Calu3 (cell line): ENCODE results near the gene IL15. TPM values are rescaled to one million over a fixed set of nuclear protein-coding genes. Genes with fewer than 3 reads are reported as not detected.
A peak's percentile ranks its signal among the peaks of the same experiment; 100 is the strongest.

Source experiments
- BruUV-seq: library from RNA; stranded (reverse); fragments of 400-500 nt; replicated peaks from 2 replicates; lab custom pipeline; 2021; lab: Mats Ljungman, UMichigan
- CTCF ChIA-PET: fragments of 300-600 bp; sonication (Branson Sonifier 250); formaldehyde crosslinking; loops from one replicate; lab custom pipeline; 2022; ENCODE audit warnings: antibody characterized with exemption; lab: Charles Lee
- DNase-seq: peaks from one replicate; pipeline ENCODE4 v3.0.0; 2022
- H3K27ac Mint-ChIP-seq: one replicate; pipeline ENCODE4 v1.8.0; 2022; ENCODE audit warnings: mixed read lengths; ENCODE audit not compliant: unreplicated experiment
- H3K27me3 Mint-ChIP-seq: one replicate; pipeline ENCODE4 v1.8.0; 2022; ENCODE audit warnings: mixed read lengths; ENCODE audit not compliant: unreplicated experiment
- H3K36me3 Mint-ChIP-seq: one replicate; pipeline ENCODE4 v1.8.0; 2022; ENCODE audit warnings: mild to moderate bottlenecking, moderate library complexity, mixed read lengths; ENCODE audit not compliant: insufficient read depth, unreplicated experiment
- H3K4me1 Mint-ChIP-seq: one replicate; pipeline ENCODE4 v1.8.0; 2022; ENCODE audit warnings: mild to moderate bottlenecking, low read depth, mixed read lengths; ENCODE audit not compliant: unreplicated experiment
- H3K4me3 Mint-ChIP-seq: one replicate; pipeline ENCODE4 v1.8.0; 2022; ENCODE audit warnings: mild to moderate bottlenecking, low read depth, moderate library complexity, mixed read lengths; ENCODE audit not compliant: unreplicated experiment
- H3K9me3 Mint-ChIP-seq: one replicate; pipeline ENCODE4 v1.8.0; 2022; ENCODE audit warnings: low read depth, mixed read lengths; ENCODE audit not compliant: unreplicated experiment
- CTCF ChIP-seq: fragments of 200-600 bp; IDR thresholded peaks from one replicate; pipeline ENCODE4 v1.8.0; 2022; ENCODE audit warnings: antibody characterized with exemption; ENCODE audit not compliant: unreplicated experiment
- intact Hi-C: fragments of 100-400 bp; cut with micrococcal nuclease; formaldehyde crosslinking; loops from one replicate; pipeline ENCODE4 v1.10.0; 2022; ENCODE audit not compliant: unreplicated experiment
- total RNA-seq: library from RNA; stranded (reverse); gene quantifications from 2 replicates; pipeline ENCODE4 v1.2.3, GENCODE V29; 2022

IL15 gene
- total RNA-seq, 1 experiment from 2014 or later = 4.6 TPM

- intact Hi-C loops = no loop called here
- Mint-ChIP-seq H3K27me3 (no peaks in the 10 kb centered on the region), H3K9me3 (no peaks in the 10 kb centered on the region), H3K4me3 (no peak overlapping the region), H3K36me3 (no peaks in the 10 kb centered on the region), H3K27ac (no peak overlapping the region), H3K4me1 (peaks cover 47% of the 10 kb centered on the region)
- CTCF ChIA-PET = no interaction called here
- no TSS peak for BruUV-seq
- no peak for TF ChIP-seq CTCF
- no peak for DNase-seq
Observed at GRCh38 chr4:141646969-141647368, 10.6 kb downstream of the IL15 start.

DNA sequence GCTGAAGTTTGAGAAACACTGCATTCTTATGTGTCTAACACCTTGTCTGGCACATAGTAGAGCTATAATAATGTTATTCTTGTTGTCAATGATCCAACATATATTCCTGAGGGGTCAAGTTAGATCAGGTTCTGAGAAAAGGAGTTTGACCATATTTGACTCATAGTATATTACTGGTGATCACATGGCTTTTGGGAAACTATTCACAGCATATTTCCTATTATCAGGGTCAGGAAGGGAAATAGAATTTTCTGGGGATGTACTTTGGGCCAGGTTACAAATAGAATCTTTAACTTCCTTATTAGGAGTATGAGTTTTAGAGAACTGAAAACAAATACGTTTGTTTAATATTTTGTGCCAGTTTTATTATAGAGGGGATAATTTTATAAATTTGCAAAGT, 11.6 kb downstream of the IL15 start:
- CTCF ChIA-PET = no interaction called here
- DNase-seq = no peak

DNA sequence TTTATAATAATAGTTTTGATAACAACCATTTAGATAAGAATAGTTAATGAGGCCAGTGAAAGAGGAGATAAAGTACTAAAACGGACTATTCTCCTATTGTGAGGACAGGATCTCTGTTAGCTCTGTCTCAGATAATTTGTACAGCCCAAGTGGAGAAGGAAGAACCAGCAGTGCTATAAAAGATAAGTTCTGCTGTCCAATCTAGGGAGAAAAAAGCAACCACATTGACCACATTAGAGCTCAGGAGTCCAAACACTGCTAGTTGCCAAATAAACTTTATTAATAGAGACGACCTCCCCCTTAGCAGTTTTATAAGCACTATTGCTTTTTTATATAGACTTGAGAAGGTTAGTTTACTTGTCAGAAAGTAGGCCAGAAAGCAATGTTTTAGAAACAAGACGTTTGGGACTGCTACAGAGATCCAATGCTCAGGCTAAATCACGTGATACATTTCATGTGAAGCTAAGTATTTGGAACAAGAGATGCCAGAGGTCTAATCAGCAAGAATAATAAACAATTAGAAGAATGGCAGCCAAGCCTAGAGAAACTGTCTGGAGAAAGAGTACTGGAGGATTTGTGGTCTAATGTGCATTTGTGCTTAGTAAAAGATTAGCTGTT, 15.9 kb downstream of the IL15 start:
- H3K36me3 Mint-ChIP-seq = no peaks in the 10 kb centered on the region

More for the DNA sequence above, 11.6 kb downstream of the IL15 start:
- no peaks in the 10 kb centered on the region for H3K36me3 Mint-ChIP-seq
- TF ChIP-seq CTCF = no peak
- H3K27ac Mint-ChIP-seq = no peak overlapping the region
- H3K27me3 Mint-ChIP-seq = no peaks in the 10 kb centered on the region
- no peak overlapping the region for H3K4me3 Mint-ChIP-seq
- intact Hi-C loops = no loop called here
- H3K4me1 Mint-ChIP-seq = peaks cover 39% of the 10 kb centered on the region
- no TSS peak for BruUV-seq
- no peaks in the 10 kb centered on the region for H3K9me3 Mint-ChIP-seq

GRCh38 chr4:141654098-141654497, 17.7 kb downstream of the IL15 start:
- DNase-seq = peak; percentile 44
- Mint-ChIP-seq H3K27ac (no peak overlapping the region), H3K36me3 (no peaks in the 10 kb centered on the region), H3K4me3 (no peak overlapping the region), H3K27me3 (no peaks in the 10 kb centered on the region), H3K9me3 (no peaks in the 10 kb centered on the region), H3K4me1 (peaks cover 11% of the 10 kb centered on the region)
- intact Hi-C loops = loop anchor here (10.0 kb wide), 1 partner anchor 309 kb away; no protein-coding TSS in a partner anchor
- CTCF ChIA-PET = interaction anchor here (1.3 to 1.5 kb wide), 2 partner anchors 12 to 308 kb away, joined by 3 to 5 read pairs; no protein-coding TSS in a partner anchor
- no peak for TF ChIP-seq CTCF
- BruUV-seq = no TSS peak

More for the DNA sequence above, 15.9 kb downstream of the IL15 start:
- DNase-seq = no peak
- no peaks in the 10 kb centered on the region for H3K9me3 Mint-ChIP-seq
- H3K27me3 Mint-ChIP-seq = no peaks in the 10 kb centered on the region
- peaks cover 25% of the 10 kb centered on the region for H3K4me1 Mint-ChIP-seq
- no TSS peak for BruUV-seq
- CTCF ChIA-PET = no interaction called here
- H3K4me3 Mint-ChIP-seq = no peak overlapping the region
- intact Hi-C loops = loop anchor here (10.0 kb wide), 1 partner anchor 307 kb away; no protein-coding TSS in a partner anchor
- no peak overlapping the region for H3K27ac Mint-ChIP-seq
- no peak for TF ChIP-seq CTCF
